HL-60 (cell line): ENCODE data around the gene ARMH1.

Experiments used
- DNase-seq, 2 experiments: peaks; one replicate each; pipeline ENCODE4 v3.0.0-alpha.2; 2010 to 2020; ENCODE audit warnings: low read depth in 1 of 2, low spot score in 1 of 2
- H3K27ac ChIP-seq: fragments of 250-450 bp; sonication (Bioruptor Pico); replicated peaks from 2 replicates; pipeline ENCODE4 v1.5.1; 2020; ENCODE audit warnings: mild to moderate bottlenecking, moderate library complexity
- H3K27me3 ChIP-seq: fragments of 250-450 bp; sonication (Bioruptor Pico); 2 replicates; pipeline ENCODE4 v1.5.1; 2021; ENCODE audit warnings: mild to moderate bottlenecking, moderate library complexity; ENCODE audit not compliant: insufficient read depth, poor library complexity, severe bottlenecking
- H3K4me3 ChIP-seq: replicated peaks from 2 replicates; pipeline ENCODE4 v1.5.1; 2011; ENCODE audit warnings: mild to moderate bottlenecking, control low read depth, low read length; ENCODE audit not compliant: insufficient read depth
- GABPA ChIP-seq: IDR thresholded peaks from 2 replicates; pipeline ENCODE4 v1.6.1; 2012; ENCODE audit warnings: low read depth
- POLR2AphosphoS5 ChIP-seq: IDR thresholded peaks from 2 replicates; pipeline ENCODE4 v1.6.1; 2012; ENCODE audit warnings: low read depth
- SPI1 ChIP-seq: IDR thresholded peaks from 2 replicates; pipeline ENCODE4 v1.6.1; 2012; ENCODE audit warnings: low read depth, mild to moderate bottlenecking, borderline replicate concordance
- TF ChIP-seq, protein P1 (sequence below): IDR thresholded peaks from 2 replicates; pipeline ENCODE4 v1.6.1; 2012; ENCODE audit warnings: low read depth; ENCODE audit not compliant: insufficient replicate concordance
- TF ChIP-seq, protein P2 (sequence below): IDR thresholded peaks from one replicate; pipeline ENCODE4 v1.5.1; 2011; ENCODE audit warnings: low read length, control low read depth, inconsistent platforms; ENCODE audit not compliant: insufficient read depth

ARMH1 gene

DNA sequence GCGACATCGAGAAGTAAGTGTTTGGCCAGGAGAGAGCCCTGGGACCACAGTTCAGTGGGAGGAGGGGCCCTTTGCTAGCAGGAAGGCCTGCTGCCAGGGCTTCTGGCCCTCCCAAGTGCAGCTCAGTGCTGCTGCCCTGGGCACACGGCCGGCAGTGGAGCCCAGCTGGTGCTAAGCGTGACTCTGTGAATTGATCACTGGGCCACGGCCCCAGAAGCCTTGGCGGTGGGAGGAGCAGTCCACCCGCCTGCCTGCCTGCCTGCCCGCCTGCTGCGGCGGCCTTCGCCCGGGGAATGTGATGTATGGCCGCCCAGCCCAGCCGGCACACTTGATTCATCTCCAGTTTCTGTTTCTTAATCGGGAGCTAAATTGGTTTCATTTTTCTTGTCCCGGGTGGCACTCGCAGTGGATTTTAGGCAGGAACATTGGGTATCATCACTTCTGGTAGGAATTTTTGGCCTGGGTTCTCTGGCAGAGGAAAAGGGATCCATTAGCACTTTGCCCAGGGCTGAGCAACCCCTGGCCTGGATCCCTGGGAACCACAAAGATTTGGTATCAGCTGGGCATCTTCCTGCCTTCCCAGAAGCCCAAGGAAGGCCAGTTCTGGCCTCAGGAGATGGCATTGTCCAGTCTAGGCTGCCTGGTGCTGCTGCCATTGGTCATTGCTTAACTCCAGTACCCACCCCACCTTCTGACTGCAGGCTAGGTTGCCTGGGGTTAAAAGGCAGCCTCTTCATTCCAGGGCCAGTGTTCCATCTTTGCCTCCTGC lies 28.9 kb upstream of the ARMH1 start:
- Histone ChIP-seq H3K27ac (no peak overlapping the region), H3K4me3 (no peak overlapping the region), H3K27me3 (no peaks in the 10 kb centered on the region)
- no peak for DNase-seq
- no peak for TF ChIP-seq SPI1
- TF ChIP-seq GABPA = no peak
- TF ChIP-seq POLR2AphosphoS5 = no peak
- TF ChIP-seq, protein P1, sequence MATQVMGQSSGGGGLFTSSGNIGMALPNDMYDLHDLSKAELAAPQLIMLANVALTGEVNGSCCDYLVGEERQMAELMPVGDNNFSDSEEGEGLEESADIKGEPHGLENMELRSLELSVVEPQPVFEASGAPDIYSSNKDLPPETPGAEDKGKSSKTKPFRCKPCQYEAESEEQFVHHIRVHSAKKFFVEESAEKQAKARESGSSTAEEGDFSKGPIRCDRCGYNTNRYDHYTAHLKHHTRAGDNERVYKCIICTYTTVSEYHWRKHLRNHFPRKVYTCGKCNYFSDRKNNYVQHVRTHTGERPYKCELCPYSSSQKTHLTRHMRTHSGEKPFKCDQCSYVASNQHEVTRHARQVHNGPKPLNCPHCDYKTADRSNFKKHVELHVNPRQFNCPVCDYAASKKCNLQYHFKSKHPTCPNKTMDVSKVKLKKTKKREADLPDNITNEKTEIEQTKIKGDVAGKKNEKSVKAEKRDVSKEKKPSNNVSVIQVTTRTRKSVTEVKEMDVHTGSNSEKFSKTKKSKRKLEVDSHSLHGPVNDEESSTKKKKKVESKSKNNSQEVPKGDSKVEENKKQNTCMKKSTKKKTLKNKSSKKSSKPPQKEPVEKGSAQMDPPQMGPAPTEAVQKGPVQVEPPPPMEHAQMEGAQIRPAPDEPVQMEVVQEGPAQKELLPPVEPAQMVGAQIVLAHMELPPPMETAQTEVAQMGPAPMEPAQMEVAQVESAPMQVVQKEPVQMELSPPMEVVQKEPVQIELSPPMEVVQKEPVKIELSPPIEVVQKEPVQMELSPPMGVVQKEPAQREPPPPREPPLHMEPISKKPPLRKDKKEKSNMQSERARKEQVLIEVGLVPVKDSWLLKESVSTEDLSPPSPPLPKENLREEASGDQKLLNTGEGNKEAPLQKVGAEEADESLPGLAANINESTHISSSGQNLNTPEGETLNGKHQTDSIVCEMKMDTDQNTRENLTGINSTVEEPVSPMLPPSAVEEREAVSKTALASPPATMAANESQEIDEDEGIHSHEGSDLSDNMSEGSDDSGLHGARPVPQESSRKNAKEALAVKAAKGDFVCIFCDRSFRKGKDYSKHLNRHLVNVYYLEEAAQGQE = no peak
- TF ChIP-seq, protein P2, sequence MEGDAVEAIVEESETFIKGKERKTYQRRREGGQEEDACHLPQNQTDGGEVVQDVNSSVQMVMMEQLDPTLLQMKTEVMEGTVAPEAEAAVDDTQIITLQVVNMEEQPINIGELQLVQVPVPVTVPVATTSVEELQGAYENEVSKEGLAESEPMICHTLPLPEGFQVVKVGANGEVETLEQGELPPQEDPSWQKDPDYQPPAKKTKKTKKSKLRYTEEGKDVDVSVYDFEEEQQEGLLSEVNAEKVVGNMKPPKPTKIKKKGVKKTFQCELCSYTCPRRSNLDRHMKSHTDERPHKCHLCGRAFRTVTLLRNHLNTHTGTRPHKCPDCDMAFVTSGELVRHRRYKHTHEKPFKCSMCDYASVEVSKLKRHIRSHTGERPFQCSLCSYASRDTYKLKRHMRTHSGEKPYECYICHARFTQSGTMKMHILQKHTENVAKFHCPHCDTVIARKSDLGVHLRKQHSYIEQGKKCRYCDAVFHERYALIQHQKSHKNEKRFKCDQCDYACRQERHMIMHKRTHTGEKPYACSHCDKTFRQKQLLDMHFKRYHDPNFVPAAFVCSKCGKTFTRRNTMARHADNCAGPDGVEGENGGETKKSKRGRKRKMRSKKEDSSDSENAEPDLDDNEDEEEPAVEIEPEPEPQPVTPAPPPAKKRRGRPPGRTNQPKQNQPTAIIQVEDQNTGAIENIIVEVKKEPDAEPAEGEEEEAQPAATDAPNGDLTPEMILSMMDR = no peak

DNA sequence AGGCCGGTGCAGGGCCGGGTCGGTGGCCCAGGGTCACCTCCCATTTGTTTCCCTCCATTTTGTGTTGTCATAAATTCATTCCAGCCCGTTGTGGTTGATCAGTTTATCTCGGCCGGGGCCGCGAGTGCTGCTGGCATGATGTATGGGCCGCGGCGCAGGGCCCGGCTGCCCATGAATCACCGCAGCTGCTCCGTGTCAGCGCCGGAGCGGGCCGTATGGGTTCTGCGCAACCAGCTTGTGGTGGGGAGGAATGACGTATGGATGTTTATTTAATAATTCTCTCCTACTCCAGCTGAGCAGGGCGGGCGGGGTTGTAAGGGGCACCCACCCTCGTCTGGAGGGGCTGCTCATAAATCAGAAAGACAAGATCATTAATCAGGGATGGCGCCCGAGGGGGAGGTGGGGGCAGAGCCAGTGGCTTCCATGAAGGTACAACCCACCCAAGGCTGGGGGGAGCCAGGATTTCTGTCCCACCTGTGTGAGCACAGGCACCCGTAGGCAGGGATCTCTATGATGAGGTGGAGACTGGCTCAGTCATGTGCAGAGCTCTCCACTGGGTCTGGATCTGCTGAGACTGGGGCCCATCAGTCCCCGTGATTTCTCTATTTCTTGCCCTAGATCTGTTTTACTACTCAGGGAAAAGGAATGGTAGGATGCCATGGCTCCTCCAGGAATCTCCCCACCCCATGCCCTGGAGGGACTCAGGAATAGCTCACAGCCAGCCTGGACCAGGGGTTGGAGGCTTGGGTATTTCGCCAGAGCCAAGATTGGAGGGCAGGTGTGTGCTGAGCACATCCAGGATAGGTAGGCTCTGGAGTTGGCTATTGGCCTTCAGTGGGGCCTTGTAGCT lies 28.0 kb upstream of the ARMH1 start:
- H3K4me3 ChIP-seq = no peak overlapping the region
- TF ChIP-seq GABPA = no peak
- no peak for TF ChIP-seq POLR2AphosphoS5
- TF ChIP-seq SPI1 = no peak
- no peak for DNase-seq
- H3K27ac ChIP-seq = no peak overlapping the region
- H3K27me3 ChIP-seq = no peaks in the 10 kb centered on the region

DNA sequence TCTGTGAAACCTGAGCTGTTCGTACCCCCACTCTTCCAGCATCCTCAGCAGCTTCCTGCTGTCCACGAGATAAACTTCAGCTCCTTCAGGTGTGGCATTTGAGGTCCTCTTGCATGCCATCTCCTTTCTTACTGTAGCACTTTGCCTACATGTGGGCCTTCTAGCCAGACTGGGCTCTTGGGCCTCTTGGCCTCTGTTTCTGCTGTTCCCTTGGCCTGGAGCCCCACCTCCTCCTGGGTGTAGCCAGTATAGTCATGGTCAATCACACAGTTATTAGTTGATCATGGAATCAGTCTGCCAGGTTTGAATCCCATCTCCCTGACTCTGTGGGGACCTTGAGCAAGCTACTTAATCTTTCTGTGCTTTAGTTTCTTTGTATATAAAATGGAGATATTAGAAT lies 26.6 kb upstream of the ARMH1 start:
- TF ChIP-seq POLR2AphosphoS5 = no peak
- TF ChIP-seq SPI1 = no peak
- no peak for TF ChIP-seq GABPA
- TF ChIP-seq, protein P1 = no peak
- TF ChIP-seq, protein P2 = no peak
- Histone ChIP-seq H3K27me3 (no peaks in the 10 kb centered on the region), H3K4me3 (no peak overlapping the region), H3K27ac (no peak overlapping the region)
- DNase-seq = no peak
